Pulmonary artery endothelial cell (primary cell): ENCODE measurements around the gene ELMOD2. TPM values are rescaled to one million over a fixed set of nuclear protein-coding genes. Genes with fewer than 3 reads are reported as not detected.
"Not testable (repeated sequence)": the region's sequence is repeated elsewhere in the genome, so short reads cannot be mapped to it uniquely, and the experiment has no call there.

ENCODE experiments used
- DNase-seq: peaks from one replicate; pipeline ENCODE4 v3.0.0-alpha.2; 2011; ENCODE audit warnings: low read depth, low spot score
- total RNA-seq: library from RNA; depleted of rRNA; stranded (reverse); fragments of >200 nt; gene quantifications from 2 replicates; pipeline ENCODE4 v1.2.3, GENCODE V29; 2014

Gene ELMOD2
- total RNA-seq: 15.9 and 16.0 TPM in 2 replicates

- DNase-seq: peak; percentile 91
Measured at GRCh38 chr4:140523857-140524742, at the start of gene ELMOD2. TSS of gene ELMOD2 (plus strand) at chr4:140524168. CDS start at chr4:140525429, 1,261 bp downstream.

- no peak for DNase-seq
Measured at GRCh38 chr4:140483445-140483844, 40.5 kb upstream of the ELMOD2 start.

GRCh38 chr4:140485939-140486338, 38.0 kb upstream of the ELMOD2 start:
- no peak for DNase-seq

- no peak for DNase-seq
Measured at GRCh38 chr4:140497405-140497746, 26.6 kb upstream of the ELMOD2 start.

GRCh38 chr4:140497747-140498636, 26.0 kb upstream of the ELMOD2 start, which contains the start of gene MGAT4D:
TSS of gene MGAT4D (minus strand) at chr4:140498293. CDS start at chr4:140498222, 71 bp downstream.
- no peak for DNase-seq

GRCh38 chr4:140499391-140499790, 24.6 kb upstream of the ELMOD2 start:
- no peak for DNase-seq

- DNase-seq: no peak
Measured at GRCh38 chr4:140504261-140504660, 19.7 kb upstream of the ELMOD2 start.

GRCh38 chr4:140513765-140514164, 10.2 kb upstream of the ELMOD2 start:
- not testable (repeated sequence) for DNase-seq

GRCh38 chr4:140515423-140515822, 8.5 kb upstream of the ELMOD2 start:
- DNase-seq: no peak

- no peak for DNase-seq
Measured at GRCh38 chr4:140523370-140523856, 555 bp upstream of the ELMOD2 start.

GRCh38 chr4:140529434-140529833, 5.5 kb downstream of the ELMOD2 start:
- no peak for DNase-seq

- no peak for DNase-seq
Measured at GRCh38 chr4:140533951-140534480, 10.0 kb downstream of the ELMOD2 start.

GRCh38 chr4:140556372-140557085, 32.6 kb downstream of the ELMOD2 start:
- DNase-seq: no peak

- DNase-seq: no peak
Measured at GRCh38 chr4:140557831-140558435, 34.0 kb downstream of the ELMOD2 start.

- no peak for DNase-seq
Measured at GRCh38 chr4:140559696-140560095, 35.7 kb downstream of the ELMOD2 start.

GRCh38 chr4:140568507-140569306, 44.7 kb downstream of the ELMOD2 start, which contains the start of gene UCP1:
TSS of gene UCP1 (minus strand) at chr4:140568961. CDS start at chr4:140568729, 232 bp downstream.
- no peak for DNase-seq

- DNase-seq: no peak
Measured at GRCh38 chr4:140569307-140569638, 45.3 kb downstream of the ELMOD2 start.

GRCh38 chr4:140571620-140572019, 47.7 kb downstream of the ELMOD2 start:
- no peak for DNase-seq

GRCh38 chr4:140575489-140575888, 51.5 kb downstream of the ELMOD2 start:
- no peak for DNase-seq

- DNase-seq: no peak
Measured at GRCh38 chr4:140579278-140579677, 55.3 kb downstream of the ELMOD2 start.
